COLO829 (cell line): ENCODE data around the gene LRRC36.
A peak's percentile ranks its signal among the peaks of the same experiment; 100 is the strongest.

ENCODE experiments used
- DNase-seq: peaks from one replicate; pipeline ENCODE4 v3.0.0; 2012; ENCODE audit warnings: low spot score

LRRC36 gene

GRCh38 chr16:67326472-67327309, at the start of gene LRRC36, which contains the start of gene KCTD19:
TSS of gene LRRC36 (plus strand) at chr16:67326815. CDS start at chr16:67326863, 48 bp downstream.
TSS of gene KCTD19 (minus strand) at chr16:67326741. CDS start at chr16:67326707, 34 bp downstream.
- no peak for DNase-seq

GRCh38 chr16:67277294-67277998, 49.2 kb upstream of the LRRC36 start:
- peak; percentile 21 for DNase-seq

GRCh38 chr16:67277999-67278772, 48.4 kb upstream of the LRRC36 start:
- no peak for DNase-seq

GRCh38 chr16:67278773-67279295, 47.8 kb upstream of the LRRC36 start:
- DNase-seq = peak; percentile 18

GRCh38 chr16:67279296-67280089, 47.1 kb upstream of the LRRC36 start, which contains the start of gene PLEKHG4:
TSS of gene PLEKHG4 (plus strand) at chr16:67279532. CDS start at chr16:67280045, 513 bp downstream.
- peak; percentile 49 for DNase-seq

- no peak for DNase-seq
These were observed 46.3 kb upstream of the LRRC36 start for GRCh38 chr16:67280090-67281015.

- DNase-seq = no peak
These were observed 44.8 kb upstream of the LRRC36 start for GRCh38 chr16:67281536-67282446.

- DNase-seq = no peak
These were observed 44.2 kb upstream of the LRRC36 start for GRCh38 chr16:67282447-67282805.

GRCh38 chr16:67283039-67283825, 43.4 kb upstream of the LRRC36 start:
- no peak for DNase-seq

- no peak for DNase-seq
These were observed 42.6 kb upstream of the LRRC36 start for GRCh38 chr16:67283826-67284555.

- no peak for DNase-seq
These were observed 41.6 kb upstream of the LRRC36 start for GRCh38 chr16:67284699-67285646.

- DNase-seq = no peak
These were observed 40.0 kb upstream of the LRRC36 start for GRCh38 chr16:67286441-67287235.

GRCh38 chr16:67287960-67288359, 38.7 kb upstream of the LRRC36 start:
- DNase-seq = no peak

- DNase-seq = no peak
These were observed 35.2 kb upstream of the LRRC36 start for GRCh38 chr16:67291461-67291860.

GRCh38 chr16:67294171-67294757, 32.4 kb upstream of the LRRC36 start:
- DNase-seq = no peak
